BJ (cell line): ENCODE measurements around the gene IGFLR1. TPM values are rescaled to one million over a fixed set of nuclear protein-coding genes. Genes with fewer than 3 reads are reported as not detected.

ENCODE experiments used
- CTCF ChIA-PET: fragments of 350-600 bp; formaldehyde crosslinking; extraction: SDS; loops from one replicate; lab custom pipeline; 2021; ENCODE audit warnings: antibody characterized with exemption, inconsistent platforms; lab: Yijun Ruan, JAX
- POLR2A ChIA-PET: fragments of 300-600 bp; sonication (Branson Sonifier 250); formaldehyde crosslinking; extraction: SDS; loops from one replicate; lab custom pipeline; 2021; ENCODE audit warnings: antibody characterized with exemption; lab: Charles Lee
- DNase-seq: peaks from one replicate; pipeline ENCODE4 v3.0.0-alpha.2; 2011; ENCODE audit warnings: low read depth
- H3K27me3 ChIP-seq: 2 replicates; pipeline ENCODE4 v1.6.0; 2011; ENCODE audit warnings: low read length; ENCODE audit not compliant: control insufficient read depth, insufficient read depth
- H3K36me3 ChIP-seq: 2 replicates; pipeline ENCODE4 v1.5.1; 2011; ENCODE audit warnings: low read length; ENCODE audit not compliant: control insufficient read depth, insufficient read depth
- H3K4me3 ChIP-seq: 2 replicates; pipeline ENCODE4 v1.5.1; 2011; ENCODE audit warnings: low read depth, mild to moderate bottlenecking, control low read depth, low read length
- CTCF ChIP-seq: IDR thresholded peaks from 2 replicates; pipeline ENCODE4 v1.5.1; 2011; ENCODE audit warnings: low read depth, mild to moderate bottlenecking, control low read depth, inconsistent platforms, low read length, moderate library complexity; ENCODE audit not compliant: insufficient read depth
- polyA plus RNA-seq: library from polyadenylated mRNA; depleted of rRNA; stranded (reverse); fragments of >200 nt; gene quantifications from 2 replicates; pipeline ENCODE4 v1.2.3, GENCODE V29; 2011

The IGFLR1 gene
- polyA plus RNA-seq, 1 experiment = 1.9 TPM

- CTCF ChIA-PET = interaction anchor here (0.6 to 2.4 kb wide), 3 partner anchors 18 to 233 kb away, joined by 3 to 8 read pairs (median 4); no protein-coding TSS in a partner anchor
- no peaks in the 10 kb centered on the region for H3K36me3 ChIP-seq
- no peaks in the 10 kb centered on the region; the same call in 1 of the 2 replicates for H3K27me3 ChIP-seq
- H3K4me3 ChIP-seq = no peak overlapping the region
- DNase-seq = no peak
- TF ChIP-seq CTCF = no peak
- POLR2A ChIA-PET = no interaction called here
Measured at GRCh38 chr19:35713904-35714495, 28.3 kb downstream of the IGFLR1 start.

GRCh38 chr19:35713506-35713850 lies 28.8 kb downstream of the IGFLR1 start:
- no peak overlapping the region for H3K4me3 ChIP-seq
- no peak for TF ChIP-seq CTCF
- ChIA-PET POLR2A (no interaction called here), CTCF (interaction anchor here (0.6 to 2.4 kb wide), 4 partner anchors 17 to 361 kb away, joined by 3 to 8 read pairs (median 4); no protein-coding TSS in a partner anchor)
- H3K27me3 ChIP-seq = no peaks in the 10 kb centered on the region; the same call in 1 of the 2 replicates
- no peaks in the 10 kb centered on the region for H3K36me3 ChIP-seq
- no peak for DNase-seq

- Histone ChIP-seq H3K36me3 (no peaks in the 10 kb centered on the region), H3K27me3 (no peaks in the 10 kb centered on the region; the same call in none of the 2 replicates), H3K4me3 (no peak overlapping the region)
- ChIA-PET POLR2A (no interaction called here), CTCF (interaction anchor here (0.6 to 2.4 kb wide), 4 partner anchors 18 to 360 kb away, joined by 3 to 8 read pairs (median 3); no protein-coding TSS in a partner anchor)
- DNase-seq = no peak
- no peak for TF ChIP-seq CTCF
Measured at GRCh38 chr19:35712567-35713505, 29.4 kb downstream of the IGFLR1 start.

GRCh38 chr19:35710784-35711723 lies 31.2 kb downstream of the IGFLR1 start:
- H3K27me3 ChIP-seq = no peaks in the 10 kb centered on the region; the same call in none of the 2 replicates
- H3K4me3 ChIP-seq = no peak overlapping the region
- ChIA-PET CTCF (interaction anchor here (0.6 kb wide), 1 partner anchor 37 kb away, joined by 3 read pairs; no protein-coding TSS in a partner anchor), POLR2A (no interaction called here)
- no peak for DNase-seq
- H3K36me3 ChIP-seq = no peaks in the 10 kb centered on the region
- no peak for TF ChIP-seq CTCF
